Uterus (tissue), 4 donors: ENCODE measurements around the gene SERPINF2. TPM values are rescaled to one million over a fixed set of nuclear protein-coding genes. Genes with fewer than 3 reads are reported as not detected.
A peak's percentile ranks its signal among the peaks of the same experiment; 100 is the strongest.

ENCODE experiments used
- DNase-seq, 2 donors: peaks; one replicate each; pipeline ENCODE4 v3.0.0-alpha.2; 2019 to 2020
- H3K27ac ChIP-seq, 2 donors: fragments of 200-600 bp; sonication (generic); 1 replicate in 1 of 2; 2 replicates in 1 of 2; pipeline ENCODE4 v1.5.1; 2016 to 2018
- H3K27me3 ChIP-seq, 2 donors: fragments of 200-600 bp; sonication (generic); one replicate each; pipeline ENCODE4 v1.5.1; 2018 to 2019; ENCODE audit warnings: control low read depth in 1 of 2
- H3K36me3 ChIP-seq, 2 donors: fragments of 200-600 bp; sonication (generic); one replicate each; pipeline ENCODE4 v1.5.1; 2019; ENCODE audit warnings: control low read depth in 1 of 2
- H3K4me1 ChIP-seq, 2 donors: fragments of 200-600 bp; sonication (generic); one replicate each; pipeline ENCODE4 v1.5.1; 2018 to 2019; ENCODE audit warnings: control low read depth in 1 of 2
- H3K4me3 ChIP-seq, 2 donors: fragments of 200-600 bp; sonication (generic); 1 replicate in 1 of 2; 2 replicates in 1 of 2; pipeline ENCODE4 v1.5.1; 2018 to 2019; ENCODE audit warnings: mild to moderate bottlenecking in 1 of 2
- H3K9me3 ChIP-seq, 2 donors: fragments of 200-600 bp; sonication (generic); one replicate each; pipeline ENCODE4 v1.5.1; 2019; ENCODE audit warnings: control low read depth in 1 of 2
- CTCF ChIP-seq, 4 experiments: fragments of 200-600 bp in 2 of 4; fragments of 450-650 bp in 2 of 4; sonication (generic) in 2 of 4; IDR thresholded peaks; one replicate each; pipeline ENCODE4 v1.5.1; 2016 to 2019; ENCODE audit warnings: antibody characterized with exemption in 4 of 4, mild to moderate bottlenecking in 2 of 4, moderate library complexity in 1 of 4
- POLR2A ChIP-seq, 2 donors: fragments of 450-650 bp; IDR thresholded peaks; one replicate each; pipeline ENCODE4 v1.6.1; 2016; ENCODE audit warnings: antibody characterized with exemption in 2 of 2, mild to moderate bottlenecking in 1 of 2, moderate library complexity in 1 of 2
- intact Hi-C: fragments of 100-400 bp; cut with DNase I; formaldehyde crosslinking; loops from one replicate; pipeline ENCODE4 v1.15.1; 2023; ENCODE audit warnings: low total_unique reads
- total RNA-seq, 4 donors: library from RNA; depleted of rRNA in 3 of 4; stranded (reverse); fragments of >200 nt in 3 of 4; gene quantifications; one replicate each; pipeline versions ENCODE4 v1.1.0 to v1.2.4, GENCODE V29; 2014 to 2023
- donor health status: DM: yes; HTN: yes; CAD: no.

The SERPINF2 gene
- total RNA-seq, 4 donors from 2014 or later, result 0.83 to 21.5 (median 10.0) TPM

GRCh38 chr17:1713160-1713877 lies 29.4 kb upstream of the SERPINF2 start:
- H3K36me3 ChIP-seq, result no peaks in the 10 kb centered on the region
- no peak for TF ChIP-seq CTCF (IDR thresholded peaks at IDR 0.05)
- no peak for TF ChIP-seq POLR2A (IDR thresholded peaks at IDR 0.05)
- H3K4me1 ChIP-seq, result peaks cover 0 to 16% of the 10 kb centered on the region in 2 donors
- peak overlapping the region; percentile 92 to 99 for H3K27ac ChIP-seq
- H3K9me3 ChIP-seq, result no peaks in the 10 kb centered on the region
- DNase-seq, result no peak
- intact Hi-C loops, result no loop called here
- H3K4me3 ChIP-seq, result no peak overlapping the region
- no peaks in the 10 kb centered on the region for H3K27me3 ChIP-seq

GRCh38 chr17:1713878-1714426 lies 28.7 kb upstream of the SERPINF2 start:
- Histone ChIP-seq H3K27me3 (no peaks in the 10 kb centered on the region), H3K4me1 (peaks cover 0 to 16% of the 10 kb centered on the region in 2 donors), H3K4me3 (peak overlapping the region; percentile 95 to 98), H3K27ac (peak overlapping the region; percentile 92 to 99), H3K36me3 (no peaks in the 10 kb centered on the region), H3K9me3 (no peaks in the 10 kb centered on the region)
- peak; percentile 51 to 67 for DNase-seq
- intact Hi-C loops, result no loop called here
- TF ChIP-seq POLR2A (IDR thresholded peaks at IDR 0.05) (no peak), CTCF (IDR thresholded peaks at IDR 0.05) (peak; percentile 16 to 67 (median 56))

GRCh38 chr17:1714427-1714979 lies 28.2 kb upstream of the SERPINF2 start:
- H3K36me3 ChIP-seq, result no peaks in the 10 kb centered on the region
- intact Hi-C loops, result no loop called here
- H3K9me3 ChIP-seq, result no peaks in the 10 kb centered on the region
- DNase-seq, result peak; percentile 98
- peak overlapping the region; percentile 95 to 98 for H3K4me3 ChIP-seq
- H3K27ac ChIP-seq, result peak overlapping the region; percentile 92 to 99
- TF ChIP-seq CTCF (IDR thresholded peaks at IDR 0.05) (no peak), POLR2A (IDR thresholded peaks at IDR 0.05) (peak; percentile 30 to 45)
- H3K27me3 ChIP-seq, result no peaks in the 10 kb centered on the region
- H3K4me1 ChIP-seq, result peaks cover 0 to 14% of the 10 kb centered on the region in 2 donors

GRCh38 chr17:1714980-1715802 lies 27.5 kb upstream of the SERPINF2 start:
- peaks cover 0 to 12% of the 10 kb centered on the region in 2 donors for H3K4me1 ChIP-seq
- no peaks in the 10 kb centered on the region for H3K27me3 ChIP-seq
- DNase-seq, result peak; percentile 91 to 92
- TF ChIP-seq POLR2A (IDR thresholded peaks at IDR 0.05) (peak; percentile 32 to 56), CTCF (IDR thresholded peaks at IDR 0.05) (no peak)
- no peaks in the 10 kb centered on the region for H3K36me3 ChIP-seq
- no peaks in the 10 kb centered on the region for H3K9me3 ChIP-seq
- intact Hi-C loops, result no loop called here
- peak overlapping the region; percentile 95 to 98 for H3K4me3 ChIP-seq
- peak overlapping the region; percentile 92 to 99 for H3K27ac ChIP-seq
